PC-3 (cell line): ENCODE data around the gene SVOP. TPM values are rescaled to one million over a fixed set of nuclear protein-coding genes. Genes with fewer than 3 reads are reported as not detected.

Source experiments
- ATAC-seq: fragments of 200-7000 bp; cut with Tn5 transposase; 2 replicates; pipeline ENCODE4 v1.9.1; 2020; ENCODE audit warnings: mild to moderate bottlenecking, moderate library complexity
- BruUV-seq: library from RNA; stranded (reverse); fragments of 400-500 nt; replicated peaks from 2 replicates; lab custom pipeline; 2021; lab: Mats Ljungman, UMichigan
- CTCF ChIA-PET: fragments of 300-600 bp; sonication (Branson Sonifier 250); formaldehyde crosslinking; loops from one replicate; lab custom pipeline; 2022; ENCODE audit warnings: antibody characterized with exemption; lab: Charles Lee
- POLR2A ChIA-PET: fragments of 300-600 bp; sonication (Branson Sonifier 250); formaldehyde crosslinking; loops from one replicate; lab custom pipeline; 2022; ENCODE audit warnings: antibody characterized with exemption; ENCODE audit not compliant: unreplicated experiment; lab: Charles Lee
- DNase-seq: peaks from one replicate; pipeline ENCODE4 v3.0.0-alpha.2; 2015
- H2AFZ ChIP-seq: fragments of 300-600 bp; sonication (generic); 2 replicates; pipeline ENCODE4 v1.6.0; 2016; ENCODE audit warnings: antibody characterized with exemption, low read length
- H3F3A ChIP-seq: fragments of 300-600 bp; sonication (generic); one replicate; pipeline ENCODE4 v1.6.0; 2017; ENCODE audit warnings: antibody characterized with exemption, low read length, control low read depth, mild to moderate bottlenecking; ENCODE audit not compliant: unreplicated experiment
- H3K27ac ChIP-seq: fragments of 300-600 bp; sonication (generic); 2 replicates; pipeline ENCODE4 v1.5.1; 2016; ENCODE audit warnings: mild to moderate bottlenecking, low read length
- H3K27me3 ChIP-seq: fragments of 300-600 bp; sonication (generic); 2 replicates; pipeline ENCODE4 v1.6.1; 2016; ENCODE audit warnings: low read length, mixed read lengths
- H3K36me3 ChIP-seq: fragments of 300-600 bp; sonication (generic); 2 replicates; pipeline ENCODE4 v1.6.1; 2016; ENCODE audit warnings: low read depth, mixed run types, low read length, mixed read lengths
- H3K4me1 ChIP-seq: fragments of 300-600 bp; sonication (generic); 2 replicates; pipeline ENCODE4 v1.5.1; 2016; ENCODE audit warnings: low read length; ENCODE audit not compliant: insufficient read depth
- H3K4me2 ChIP-seq: fragments of 300-600 bp; sonication (generic); 2 replicates; pipeline ENCODE4 v1.6.0; 2016; ENCODE audit warnings: low read length
- H3K4me3 ChIP-seq: fragments of 300-600 bp; sonication (generic); 2 replicates; pipeline ENCODE4 v1.5.1; 2016; ENCODE audit warnings: mild to moderate bottlenecking, low read length, mixed read lengths
- H3K79me2 ChIP-seq: fragments of 300-600 bp; sonication (generic); 2 replicates; pipeline ENCODE4 v1.6.1; 2017; ENCODE audit warnings: low read length, mixed read lengths
- H3K9ac ChIP-seq: fragments of 300-600 bp; sonication (generic); 2 replicates; pipeline ENCODE4 v1.6.0; 2016; ENCODE audit warnings: mild to moderate bottlenecking, low read length
- H3K9me2 ChIP-seq: fragments of 300-600 bp; sonication (generic); replicated peaks from 2 replicates; pipeline ENCODE4 v1.6.1; 2016; ENCODE audit warnings: mixed run types, low read length, mixed read lengths
- H3K9me3 ChIP-seq: fragments of 300-600 bp; sonication (generic); 2 replicates; pipeline ENCODE4 v1.6.1; 2016; ENCODE audit warnings: low read length, mixed read lengths
- H4K20me1 ChIP-seq: fragments of 300-600 bp; sonication (generic); 2 replicates; pipeline ENCODE4 v1.6.1; 2016; ENCODE audit warnings: low read length, mixed read lengths
- CTCF ChIP-seq: fragments of 300-600 bp; sonication (generic); conservative IDR thresholded peaks from 2 replicates; pipeline ENCODE4 v1.5.1; 2017; ENCODE audit warnings: antibody characterized with exemption, low read depth, mild to moderate bottlenecking, low read length
- EZH2 ChIP-seq: fragments of 300-600 bp; sonication (generic); IDR thresholded peaks from one replicate; pipeline ENCODE4 v1.6.1; 2017; ENCODE audit warnings: antibody characterized with exemption, mild to moderate bottlenecking, low read length; ENCODE audit not compliant: unreplicated experiment
- EZH2phosphoT487 ChIP-seq: fragments of 300-600 bp; sonication (generic); IDR thresholded peaks from 2 replicates; pipeline ENCODE4 v1.6.1; 2018; ENCODE audit warnings: mild to moderate bottlenecking, antibody characterized with exemption, low read length, borderline replicate concordance
- intact Hi-C: fragments of 100-400 bp; cut with micrococcal nuclease; formaldehyde crosslinking; loops from 2 replicates; pipeline ENCODE4 v1.9.0; 2023
- total RNA-seq: library from RNA; depleted of rRNA; stranded (reverse); fragments of >200 nt; gene quantifications from 2 replicates; pipeline ENCODE4 v1.2.3, GENCODE V29; 2014

The SVOP gene
- total RNA-seq, 1 experiment from 2014 or later: not detected

DNA sequence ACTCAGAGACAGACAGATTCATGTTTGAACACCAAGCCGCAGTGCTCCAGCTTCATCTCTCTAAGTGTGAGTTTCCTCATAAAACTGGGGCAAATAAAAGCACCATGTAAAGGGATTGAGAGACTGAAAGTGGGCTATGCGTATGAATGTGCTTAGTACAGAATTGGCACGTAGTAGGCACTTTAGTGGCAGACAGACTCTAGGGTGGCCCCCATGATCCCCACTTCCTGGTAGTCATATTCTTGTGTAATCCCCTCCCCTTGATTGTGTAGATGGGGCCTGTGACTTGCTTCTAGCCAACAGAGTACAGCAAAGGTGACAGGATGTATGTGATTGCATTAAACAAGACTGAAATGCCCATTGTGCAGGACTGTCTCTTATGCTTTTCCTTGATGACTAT, 98.0 kb downstream of the SVOP start:
- no peak overlapping the region for H3K4me3 ChIP-seq
- H3K27ac ChIP-seq: no peak overlapping the region
- CTCF ChIA-PET: no interaction called here
- H3K9me2 ChIP-seq: no peaks in the 10 kb centered on the region
- H3K36me3 ChIP-seq: no peaks in the 10 kb centered on the region
- H2AFZ ChIP-seq: no peak overlapping the region
- BruUV-seq: no TSS peak
- no peaks in the 10 kb centered on the region for H3K9me3 ChIP-seq
- POLR2A ChIA-PET: no interaction called here
- TF ChIP-seq CTCF (no peak), EZH2 (no peak), EZH2phosphoT487 (no peak)
- intact Hi-C loops: no loop called here
- H4K20me1 ChIP-seq: no peaks in the 10 kb centered on the region
- no peak for ATAC-seq
- H3K4me1 ChIP-seq: no peaks in the 10 kb centered on the region
- H3K79me2 ChIP-seq: no peaks in the 10 kb centered on the region
- H3K9ac ChIP-seq: no peak overlapping the region
- peaks cover 38% of the 10 kb centered on the region for H3K27me3 ChIP-seq
- no peak for DNase-seq
- no peak overlapping the region for H3K4me2 ChIP-seq
- no peaks in the 10 kb centered on the region for H3F3A ChIP-seq

GRCh38 chr12:108921946-108922345, 98.9 kb downstream of the SVOP start:
- ATAC-seq (no peak), DNase-seq (no peak)
- no peaks in the 10 kb centered on the region for H4K20me1 ChIP-seq
- no TSS peak for BruUV-seq
- POLR2A ChIA-PET: no interaction called here
- no peak overlapping the region for H3K27ac ChIP-seq
- TF ChIP-seq CTCF: no peak
- TF ChIP-seq EZH2: no peak
- TF ChIP-seq EZH2phosphoT487: no peak
- no peak overlapping the region for H3K4me3 ChIP-seq
- no peaks in the 10 kb centered on the region for H3F3A ChIP-seq
- H3K9me2 ChIP-seq: no peaks in the 10 kb centered on the region
- no peak overlapping the region for H3K4me2 ChIP-seq
- H3K4me1 ChIP-seq: no peaks in the 10 kb centered on the region
- no peak overlapping the region for H2AFZ ChIP-seq
- H3K9ac ChIP-seq: no peak overlapping the region
- intact Hi-C loops: no loop called here
- CTCF ChIA-PET: no interaction called here
- H3K9me3 ChIP-seq: no peaks in the 10 kb centered on the region
- no peaks in the 10 kb centered on the region for H3K36me3 ChIP-seq
- peaks cover 38% of the 10 kb centered on the region for H3K27me3 ChIP-seq
- H3K79me2 ChIP-seq: no peaks in the 10 kb centered on the region

DNA sequence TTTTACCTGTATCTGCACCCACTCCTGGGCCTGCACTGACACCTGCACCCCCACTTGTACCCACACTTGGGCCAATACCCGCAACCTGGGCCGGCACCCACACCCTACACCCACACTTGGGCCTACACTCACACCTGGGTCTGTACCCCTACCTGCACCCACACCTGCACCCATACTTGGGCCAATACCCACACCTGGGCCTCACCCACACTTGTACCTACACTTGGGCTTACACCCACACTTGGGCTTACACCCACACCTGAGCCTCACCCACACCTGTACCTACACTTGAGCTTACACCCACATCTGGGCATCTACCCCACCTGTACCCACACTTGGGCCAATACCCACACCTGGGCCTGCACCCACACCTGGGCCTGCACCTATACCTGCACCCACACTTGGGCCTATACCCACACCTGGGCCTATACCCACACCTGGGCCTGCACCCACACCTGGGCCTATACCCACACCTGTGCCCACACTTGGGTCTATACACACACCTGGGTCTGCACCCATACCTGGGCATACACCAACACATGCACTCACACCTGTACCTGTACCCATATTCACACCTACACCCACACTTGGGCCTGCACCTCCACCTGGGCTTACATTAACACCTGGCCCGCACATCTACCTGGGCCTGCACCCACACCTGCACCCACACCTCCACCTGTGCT, 101.8 kb downstream of the SVOP start:
- Histone ChIP-seq H3K79me2 (no peaks in the 10 kb centered on the region), H3K9me3 (no peaks in the 10 kb centered on the region), H3K9me2 (no peaks in the 10 kb centered on the region), H4K20me1 (no peaks in the 10 kb centered on the region), H3K36me3 (no peaks in the 10 kb centered on the region), H3K27me3 (peaks cover 33% of the 10 kb centered on the region), H3K4me3 (no peak overlapping the region), H2AFZ (no peak overlapping the region), H3K9ac (no peak overlapping the region), H3K4me2 (no peak overlapping the region), H3K27ac (no peak overlapping the region), H3K4me1 (0 out of 2 replicates have a peak, but pooled peaks cover under 1% of the 10 kb centered on the region), H3F3A (no peaks in the 10 kb centered on the region)
- BruUV-seq: no TSS peak
- ChIA-PET POLR2A (no interaction called here), CTCF (no interaction called here)
- TF ChIP-seq EZH2 (no peak), CTCF (no peak), EZH2phosphoT487 (no peak)
- ATAC-seq (no peak), DNase-seq (no peak)
- intact Hi-C loops: no loop called here
